Measurements from ENCODE around the gene CMTR1.

- TF ChIP-seq GATA3 (IDR thresholded peaks at IDR 0.05; ENCODE audit: low read depth, low read length) (no peak), GATA2 (IDR thresholded peaks at IDR 0.05; ENCODE audit: low read depth, low read length) (no peak)
These were observed 69.8 kb downstream of the CMTR1 start for GRCh38 chr6:37502703-37503291.

Data from SH-SY5Y (cell line).